ENCODE results near the gene UBL7. TPM values are rescaled to one million over a fixed set of nuclear protein-coding genes. Genes with fewer than 3 reads are reported as not detected.

UBL7 gene
- total RNA-seq, 1 experiment from 2014 or later: 47.5 TPM

DNA sequence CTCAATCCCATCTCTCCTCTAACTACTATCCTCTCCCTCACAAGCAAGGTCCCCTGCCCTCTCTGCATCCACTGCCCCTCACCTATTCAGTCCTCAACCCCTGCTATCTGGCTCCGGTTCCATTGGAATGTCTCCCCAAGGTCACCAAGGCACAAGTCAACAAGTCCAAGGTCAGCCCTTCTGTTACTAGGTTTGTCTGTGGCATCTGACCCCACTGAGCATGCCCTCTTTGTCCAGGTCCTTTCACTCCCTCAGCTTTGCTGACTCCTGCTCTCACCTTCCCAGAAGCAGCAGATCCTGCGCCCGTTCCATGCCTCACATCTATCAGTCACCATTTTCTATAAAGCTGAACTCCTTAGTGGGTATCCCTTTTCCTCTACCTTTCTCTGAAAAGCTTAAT, 18.9 kb downstream of the UBL7 start:
- no peaks in the 10 kb centered on the region for H3K27me3 ChIP-seq (ENCODE audit: insufficient read depth, low read length)
- TF ChIP-seq, protein P1, sequence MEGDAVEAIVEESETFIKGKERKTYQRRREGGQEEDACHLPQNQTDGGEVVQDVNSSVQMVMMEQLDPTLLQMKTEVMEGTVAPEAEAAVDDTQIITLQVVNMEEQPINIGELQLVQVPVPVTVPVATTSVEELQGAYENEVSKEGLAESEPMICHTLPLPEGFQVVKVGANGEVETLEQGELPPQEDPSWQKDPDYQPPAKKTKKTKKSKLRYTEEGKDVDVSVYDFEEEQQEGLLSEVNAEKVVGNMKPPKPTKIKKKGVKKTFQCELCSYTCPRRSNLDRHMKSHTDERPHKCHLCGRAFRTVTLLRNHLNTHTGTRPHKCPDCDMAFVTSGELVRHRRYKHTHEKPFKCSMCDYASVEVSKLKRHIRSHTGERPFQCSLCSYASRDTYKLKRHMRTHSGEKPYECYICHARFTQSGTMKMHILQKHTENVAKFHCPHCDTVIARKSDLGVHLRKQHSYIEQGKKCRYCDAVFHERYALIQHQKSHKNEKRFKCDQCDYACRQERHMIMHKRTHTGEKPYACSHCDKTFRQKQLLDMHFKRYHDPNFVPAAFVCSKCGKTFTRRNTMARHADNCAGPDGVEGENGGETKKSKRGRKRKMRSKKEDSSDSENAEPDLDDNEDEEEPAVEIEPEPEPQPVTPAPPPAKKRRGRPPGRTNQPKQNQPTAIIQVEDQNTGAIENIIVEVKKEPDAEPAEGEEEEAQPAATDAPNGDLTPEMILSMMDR (conservative IDR thresholded peaks at IDR 0.05): no peak
- no peaks in the 10 kb centered on the region for H3K4me1 ChIP-seq (ENCODE audit: insufficient read depth, low read length)
- no peak overlapping the region for H3K4ac ChIP-seq (ENCODE audit: low read depth, low read length)
- H2BK5ac ChIP-seq (ENCODE audit: insufficient read length, low read length): no peak overlapping the region
- H2BK20ac ChIP-seq (ENCODE audit: low read depth, low read length, poor library complexity, severe bottlenecking): no peak overlapping the region
- no peak for DNase-seq
- Mint-ChIP-seq H3K27me3 (ENCODE audit: low read depth) (peaks cover under 1% of the 10 kb centered on the region; the same call in 1 of the 2 replicates), H3K4me3 (no peak overlapping the region), H3K4me1 (peaks cover 10 to 13% of the 10 kb centered on the region in 2 experiments), H3K36me3 (ENCODE audit: insufficient read depth in 1 of 3, low read depth in 3 of 3) (peaks cover 5 to 15% (median 10%) of the 10 kb centered on the region in 3 experiments; a peak in 6 of 7 replicates), H3K27ac (peak overlapping the region in 2 of 3 experiments; percentile 31 to 53; a peak in 2 of 7 replicates), H3K9me3 (no peaks in the 10 kb centered on the region)
- no peaks in the 10 kb centered on the region for H3K23me2 ChIP-seq (ENCODE audit: insufficient read length, low read depth, low read length, poor library complexity, severe bottlenecking)
- no peaks in the 10 kb centered on the region for H4K20me1 ChIP-seq (ENCODE audit: control insufficient read depth, insufficient read depth, insufficient read length)
- H2BK15ac ChIP-seq (ENCODE audit: low read depth, low read length): no peak overlapping the region
- no peak overlapping the region for H3K4me2 ChIP-seq (ENCODE audit: insufficient read depth, insufficient read length, low read length)
- H3T11ph ChIP-seq (ENCODE audit: low read length): no peak overlapping the region
- H4K91ac ChIP-seq (ENCODE audit: insufficient read length, low read depth, low read length): no peak overlapping the region
- no peak overlapping the region for H3K23ac ChIP-seq (ENCODE audit: insufficient read length, low read depth, low read length)
- no peak overlapping the region for H2BK12ac ChIP-seq (ENCODE audit: insufficient read length, low read depth, low read length)
- H3K79me2 ChIP-seq (ENCODE audit: insufficient read depth, low read length): no peaks in the 10 kb centered on the region
- no peak overlapping the region for H3K56ac ChIP-seq (ENCODE audit: insufficient read length, low read depth, low read length)
- no peak overlapping the region for H3K9ac ChIP-seq (ENCODE audit: extremely low read depth, insufficient read length, low read length)
- H3K14ac ChIP-seq (ENCODE audit: insufficient read depth, low read length): no peak overlapping the region
- H2AK5ac ChIP-seq (ENCODE audit: insufficient read length, low read length): no peak overlapping the region
- no peak overlapping the region for H2BK120ac ChIP-seq (ENCODE audit: low read depth, low read length, poor library complexity, severe bottlenecking)
- H3K79me1 ChIP-seq (ENCODE audit: insufficient read depth, low read depth, low read length, poor library complexity, severe bottlenecking): no peaks in the 10 kb centered on the region
- no peak overlapping the region for H2AFZ ChIP-seq (ENCODE audit: low read length)
- no peak overlapping the region for H4K5ac ChIP-seq (ENCODE audit: insufficient read length, low read depth, low read length)
- WGBS (ENCODE audit: extremely low coverage, insufficient read length, low lambda C conversion rate): no CpG with 5 or more reads among the region's 3 CpGs
- no peaks in the 10 kb centered on the region for H3K9me3 ChIP-seq (ENCODE audit: control insufficient read depth, low read depth, low read length)
- H3K18ac ChIP-seq (ENCODE audit: insufficient read length, low read depth, low read length): no peak overlapping the region
- H3K27ac ChIP-seq (ENCODE audit: insufficient read length, low read depth, low read length): no peak overlapping the region
- no peak overlapping the region for H4K8ac ChIP-seq (replicated peaks; ENCODE audit: insufficient read length, low read depth, low read length)

All from H9 (cell line).